Posterior cingulate gyrus (tissue), 11 donors: ENCODE data around the gene ATRNL1.

Experiments
- DNase-seq, 10 donors: peaks; one replicate each; pipeline versions ENCODE4 v3.0.0 to v3.0.0-alpha.2; 2020 to 2021; ENCODE audit warnings: mixed read lengths in 3 of 10
- intact Hi-C: fragments of 100-400 bp; cut with DNase I; formaldehyde crosslinking; loops from one replicate; pipeline ENCODE4 v1.15.1; 2023

The ATRNL1 gene

GRCh38 chr10:115093286-115093775 lies at the start of gene ATRNL1:
Gene ATRNL1 (plus strand): TSS chr10:115093365. CDS start chr10:115093751, 386 bp downstream.
- DNase-seq: peak in 8 of 10 donors; percentile 17 to 91 (median 35)
- intact Hi-C loops: loop anchor here (10.0 kb wide), 1 partner anchor 159 kb away; the partner anchor contains the start of gene TRUB1

GRCh38 chr10:115043719-115044118 lies 49.4 kb upstream of the ATRNL1 start:
- intact Hi-C loops: no loop called here
- no peak for DNase-seq

GRCh38 chr10:115044891-115045290 lies 48.3 kb upstream of the ATRNL1 start:
- DNase-seq: no peak
- intact Hi-C loops: no loop called here

GRCh38 chr10:115045499-115045898 lies 47.7 kb upstream of the ATRNL1 start:
- intact Hi-C loops: no loop called here

GRCh38 chr10:115046686-115047236 lies 46.4 kb upstream of the ATRNL1 start:
- DNase-seq: no peak
- intact Hi-C loops: no loop called here

More at GRCh38 chr10:115045499-115045898, 47.7 kb upstream of the ATRNL1 start:
- no peak for DNase-seq

- intact Hi-C loops: no loop called here
- DNase-seq: no peak
These were observed 45.5 kb upstream of the ATRNL1 start for GRCh38 chr10:115047705-115048104.

- intact Hi-C loops: no loop called here
- no peak for DNase-seq
These were observed 43.8 kb upstream of the ATRNL1 start for GRCh38 chr10:115049318-115049717.

- DNase-seq: no peak
- intact Hi-C loops: no loop called here
These were observed 43.2 kb upstream of the ATRNL1 start for GRCh38 chr10:115049960-115050359.

- intact Hi-C loops: no loop called here
- DNase-seq: no peak
These were observed 42.7 kb upstream of the ATRNL1 start for GRCh38 chr10:115050375-115051010.

GRCh38 chr10:115051216-115051615 lies 41.9 kb upstream of the ATRNL1 start:
- intact Hi-C loops: no loop called here

GRCh38 chr10:115052226-115052625 lies 40.9 kb upstream of the ATRNL1 start:
- DNase-seq: no peak
- intact Hi-C loops: no loop called here

More at GRCh38 chr10:115051216-115051615, 41.9 kb upstream of the ATRNL1 start:
- DNase-seq: no peak

- no peak for DNase-seq
- intact Hi-C loops: no loop called here
These were observed 40.4 kb upstream of the ATRNL1 start for GRCh38 chr10:115052728-115053127.

- DNase-seq: no peak
- intact Hi-C loops: no loop called here
These were observed 37.0 kb upstream of the ATRNL1 start for GRCh38 chr10:115056186-115056585.

GRCh38 chr10:115059301-115059898 lies 33.8 kb upstream of the ATRNL1 start:
- intact Hi-C loops: no loop called here
- DNase-seq: peak in 1 of 10 donors; percentile 35

GRCh38 chr10:115063701-115064658 lies 29.2 kb upstream of the ATRNL1 start:
- no peak for DNase-seq
- intact Hi-C loops: no loop called here

- intact Hi-C loops: no loop called here
- DNase-seq: no peak
These were observed 27.4 kb upstream of the ATRNL1 start for GRCh38 chr10:115065801-115066200.

GRCh38 chr10:115066528-115066927 lies 26.6 kb upstream of the ATRNL1 start:
- no peak for DNase-seq
- intact Hi-C loops: no loop called here

- intact Hi-C loops: no loop called here
- no peak for DNase-seq
These were observed 19.4 kb upstream of the ATRNL1 start for GRCh38 chr10:115073796-115074195.

GRCh38 chr10:115082506-115082905 lies 10.7 kb upstream of the ATRNL1 start:
- intact Hi-C loops: no loop called here
- DNase-seq: no peak

- no peak for DNase-seq
- intact Hi-C loops: no loop called here
These were observed 8.8 kb upstream of the ATRNL1 start for GRCh38 chr10:115084277-115084850.
